Globus pallidus (tissue), 1 donor: ENCODE results near the gene SLC25A6.
"Not testable (repeated sequence)": the region's sequence is repeated elsewhere in the genome, so short reads cannot be mapped to it uniquely, and the experiment has no call there.

Experiments used
- DNase-seq: peaks from one replicate; pipeline ENCODE4 v3.0.0-alpha.2; 2015; ENCODE audit warnings: low spot score

The SLC25A6 gene

DNA sequence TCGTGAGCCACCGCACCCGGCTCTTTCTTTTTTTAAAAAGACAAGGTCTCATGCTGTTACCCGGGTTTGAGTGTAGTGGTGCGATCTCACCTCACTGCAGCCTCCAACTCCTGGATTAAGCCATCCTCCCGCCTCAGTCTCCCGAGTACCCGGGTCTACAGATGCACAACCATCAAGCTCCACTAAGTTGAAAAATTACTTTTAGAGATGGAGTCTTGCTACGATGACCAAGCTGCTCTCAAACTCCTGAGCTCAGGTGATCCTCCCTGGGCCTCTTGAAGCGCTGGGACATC is 2.0 kb downstream of the SLC25A6 start:
- DNase-seq: no peak

DNA sequence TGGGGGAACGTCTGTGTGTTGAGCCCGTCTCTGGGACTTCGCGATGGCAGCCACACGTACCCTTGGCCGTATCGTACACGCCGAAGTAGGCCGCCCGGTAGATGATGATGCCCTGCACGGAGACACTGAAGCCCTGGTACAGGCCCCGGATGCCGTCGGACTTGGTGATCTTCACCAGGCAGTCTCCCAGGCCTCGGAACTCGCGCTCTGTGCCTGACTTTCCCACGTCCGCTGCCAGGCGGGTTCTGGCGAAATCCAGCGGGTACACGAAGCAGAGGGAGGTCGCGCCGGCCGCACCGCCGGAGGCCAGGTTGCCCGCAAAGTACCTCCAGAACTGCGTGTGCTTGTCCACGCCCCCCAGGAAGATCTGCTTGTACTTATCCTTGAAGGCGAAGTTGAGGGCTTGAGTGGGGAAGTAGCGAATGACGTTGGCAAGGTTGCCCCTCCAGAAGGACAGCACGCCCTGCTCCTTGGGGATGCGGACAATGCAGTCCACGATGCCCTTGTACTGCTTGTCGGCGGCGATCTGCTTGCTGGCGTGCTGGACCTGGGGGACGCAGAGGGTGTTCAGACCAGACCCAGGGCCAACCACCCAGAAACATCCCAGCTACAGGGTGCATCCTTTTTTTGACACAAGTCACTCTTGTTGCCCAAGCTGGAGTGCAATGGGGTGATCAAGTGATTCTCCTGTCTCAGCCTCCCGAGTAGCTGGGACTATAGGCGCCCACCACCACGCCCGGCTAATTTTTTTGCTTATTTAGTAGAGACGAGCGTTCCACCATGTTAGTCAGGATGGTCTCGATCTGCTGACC is 2.5 kb downstream of the SLC25A6 start:
- DNase-seq: no peak

DNA sequence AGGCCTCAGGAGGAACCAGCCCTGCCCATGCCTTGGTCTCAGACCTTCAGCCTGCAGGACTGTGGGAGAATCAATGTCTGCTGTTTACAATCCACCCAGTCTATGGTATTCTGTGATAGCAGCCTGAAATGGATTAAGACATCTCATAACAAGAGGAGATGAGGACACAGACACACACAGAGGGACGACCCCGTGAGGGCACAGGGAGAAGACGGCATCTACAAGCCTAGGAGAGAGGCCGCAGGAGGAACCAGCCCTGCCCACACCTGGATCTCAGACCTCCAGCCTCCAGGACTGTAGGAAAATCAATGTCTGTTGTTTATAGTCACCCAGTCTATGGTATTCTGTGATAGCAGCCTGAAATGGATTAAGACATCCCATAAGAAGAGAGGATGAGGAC is 3.3 kb downstream of the SLC25A6 start:
- no peak for DNase-seq

DNA sequence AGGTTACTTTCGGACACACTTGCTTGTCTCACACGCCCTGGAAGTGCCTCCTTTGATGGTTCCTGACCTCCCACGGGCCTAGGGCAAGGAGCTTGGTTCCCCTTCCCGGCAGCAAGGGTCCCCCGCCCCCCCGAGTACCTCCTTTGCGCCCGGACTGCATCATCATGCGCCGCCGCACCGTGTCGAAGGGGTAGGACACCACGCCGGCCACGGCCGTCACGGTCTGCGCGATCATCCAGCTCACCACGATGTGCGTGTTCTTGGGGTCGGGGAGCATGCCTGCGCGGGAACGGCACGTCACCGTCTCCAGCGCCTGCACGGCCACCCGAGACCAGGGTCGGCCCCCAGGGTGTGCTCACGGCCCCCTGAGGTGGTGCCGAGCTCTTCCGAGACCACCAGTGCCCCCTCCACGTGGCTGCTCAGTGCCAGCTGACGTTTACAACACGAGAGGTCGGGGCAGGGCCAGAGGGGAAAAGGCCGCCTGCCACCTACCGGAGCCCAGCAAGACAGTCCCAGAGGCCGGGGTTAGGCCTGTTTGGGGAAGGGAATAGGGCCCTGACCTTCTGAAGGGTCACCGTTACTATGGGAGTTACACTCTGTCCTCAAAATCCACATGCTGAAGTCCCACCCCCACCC is 4.7 kb downstream of the SLC25A6 start:
- no peak for DNase-seq

DNA sequence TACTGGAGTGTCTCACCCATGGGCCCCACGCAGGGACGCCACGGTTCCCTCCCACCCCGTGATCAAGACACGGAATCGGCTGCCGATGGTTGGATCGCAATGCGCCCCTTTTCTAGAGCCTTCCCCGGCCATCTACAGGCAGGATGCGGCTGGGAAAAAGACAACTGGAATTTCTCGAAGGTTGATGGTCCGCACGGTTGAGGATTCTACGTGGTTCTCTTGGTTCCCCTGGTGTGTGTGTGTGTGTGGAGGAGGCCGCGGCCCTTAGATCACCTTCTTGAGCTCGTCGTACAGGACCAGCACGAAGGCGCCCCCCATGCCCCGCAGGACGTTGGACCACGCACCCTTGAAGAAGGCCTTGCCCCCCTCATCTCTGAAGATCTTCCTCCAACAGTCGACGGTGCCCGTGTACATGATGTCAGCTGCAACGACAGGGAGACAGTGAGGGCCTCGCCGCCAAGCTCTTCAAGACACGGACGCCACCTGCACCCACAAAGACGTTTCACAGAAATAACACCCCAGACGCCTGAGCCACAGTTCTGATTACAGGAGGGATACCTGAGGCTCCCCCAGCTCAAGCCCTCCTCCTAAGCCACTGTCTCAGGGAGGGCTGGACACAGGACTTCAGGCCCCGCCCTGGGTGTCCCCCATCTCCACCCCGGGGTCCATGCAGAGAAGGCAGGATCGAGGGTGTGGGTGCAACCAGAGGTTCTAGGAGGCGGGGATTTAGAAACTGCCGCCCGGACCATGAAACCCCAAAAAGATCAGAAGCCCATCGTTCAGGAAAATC is 5.4 kb downstream of the SLC25A6 start:
- no peak for DNase-seq

DNA sequence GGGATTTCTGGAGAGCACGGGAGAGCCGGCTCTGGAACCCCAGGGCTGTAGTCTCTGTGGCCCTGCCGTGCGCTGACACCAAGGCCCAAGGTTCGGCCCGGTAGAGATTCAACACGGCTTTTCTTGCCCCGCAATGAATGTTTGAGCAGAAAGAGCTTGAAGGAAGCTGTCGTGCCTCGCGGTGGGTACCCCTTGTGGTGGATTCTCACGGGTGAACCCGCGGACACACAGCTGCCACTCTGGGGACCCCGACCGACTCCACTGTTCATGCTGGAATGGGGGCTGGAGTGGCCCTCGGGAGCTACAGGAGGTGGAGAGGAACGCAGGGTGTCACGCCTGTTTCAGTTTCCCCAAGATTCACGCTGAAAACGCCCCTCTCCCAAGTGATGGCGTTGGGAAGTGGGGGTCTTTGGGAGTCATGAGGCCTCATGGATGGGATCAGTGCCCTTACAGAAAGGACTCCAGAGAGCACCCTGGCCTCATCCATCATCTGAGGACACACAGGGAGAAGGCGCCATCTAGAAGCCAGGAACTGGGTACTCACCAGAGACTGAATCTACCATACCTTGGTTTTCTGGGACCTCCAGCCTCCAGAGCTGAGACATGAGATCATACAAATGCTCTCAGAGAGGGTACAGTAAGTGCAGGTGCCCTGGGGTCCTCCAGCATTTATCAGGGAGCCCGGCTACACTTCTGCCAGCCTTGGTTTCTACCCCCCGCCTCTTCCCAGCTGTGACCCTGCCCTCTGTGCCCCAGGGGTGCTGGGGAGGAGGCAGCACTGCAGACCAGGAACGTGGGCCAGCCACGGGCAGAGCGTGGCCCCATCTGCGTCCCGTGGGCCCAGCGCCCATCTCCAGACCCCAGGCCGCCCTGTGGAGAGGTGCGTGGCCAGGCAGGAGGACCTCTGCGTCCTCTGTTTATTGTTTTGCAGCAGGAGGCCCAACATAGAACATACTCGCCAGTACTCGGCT is 6.4 kb downstream of the SLC25A6 start:
- no peak for DNase-seq

DNA sequence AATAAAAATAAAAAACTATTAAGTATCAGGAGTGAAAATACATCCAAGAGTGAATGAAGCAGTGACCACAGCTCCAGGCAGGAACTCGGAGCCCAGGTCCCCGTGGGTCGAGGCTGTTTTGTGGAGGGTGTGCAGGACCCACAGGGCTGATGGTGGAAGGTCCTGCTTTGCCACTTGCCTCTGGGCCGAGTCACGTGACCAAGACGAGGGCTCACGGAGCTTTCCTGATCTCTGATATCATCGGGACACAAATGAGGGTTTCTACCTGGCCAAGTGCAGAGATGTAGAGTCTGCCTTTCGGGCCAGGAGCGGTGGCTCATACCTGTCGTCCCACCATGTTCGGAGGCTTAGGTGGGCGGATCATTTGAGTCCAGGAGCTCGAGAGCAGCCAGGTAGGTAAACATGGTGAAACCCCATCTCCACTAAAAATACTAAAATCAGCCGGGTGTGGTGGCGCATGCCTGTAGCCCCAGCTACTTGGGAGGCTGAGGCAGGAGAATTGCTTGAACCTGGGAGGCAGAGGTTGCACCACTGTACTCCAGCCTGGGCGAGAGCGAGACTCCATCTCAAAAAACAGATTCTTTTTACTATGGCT is 7.2 kb downstream of the SLC25A6 start:
- no peak for DNase-seq

DNA sequence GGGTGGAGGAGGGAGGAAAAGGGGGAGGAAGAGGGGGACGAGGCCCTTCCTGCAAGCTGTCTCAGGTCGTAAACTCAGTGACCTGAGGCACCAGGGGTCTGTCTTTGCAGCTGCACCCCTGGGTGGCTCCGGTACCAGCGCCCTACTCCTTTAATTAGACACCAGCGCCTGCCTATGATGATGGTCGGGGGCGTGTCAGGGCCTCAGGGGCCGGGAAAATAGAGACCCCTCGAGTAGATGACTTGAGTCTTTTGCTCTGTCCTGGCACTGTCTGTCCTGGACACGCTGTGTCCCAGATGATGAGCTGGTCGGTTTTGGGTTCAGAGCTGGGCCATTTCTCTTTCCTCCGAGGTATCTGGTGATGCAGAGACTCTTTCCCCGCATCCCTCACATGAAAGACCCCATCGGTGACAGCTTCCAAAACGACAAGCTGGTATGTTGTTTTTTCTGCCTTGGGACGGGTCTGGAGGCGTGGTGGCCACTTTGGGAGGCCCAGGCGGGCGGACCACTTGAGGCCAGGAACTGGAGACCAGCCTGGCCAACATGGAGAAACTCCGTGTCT is 11.2 kb downstream of the SLC25A6 start:
- DNase-seq: no peak

DNA sequence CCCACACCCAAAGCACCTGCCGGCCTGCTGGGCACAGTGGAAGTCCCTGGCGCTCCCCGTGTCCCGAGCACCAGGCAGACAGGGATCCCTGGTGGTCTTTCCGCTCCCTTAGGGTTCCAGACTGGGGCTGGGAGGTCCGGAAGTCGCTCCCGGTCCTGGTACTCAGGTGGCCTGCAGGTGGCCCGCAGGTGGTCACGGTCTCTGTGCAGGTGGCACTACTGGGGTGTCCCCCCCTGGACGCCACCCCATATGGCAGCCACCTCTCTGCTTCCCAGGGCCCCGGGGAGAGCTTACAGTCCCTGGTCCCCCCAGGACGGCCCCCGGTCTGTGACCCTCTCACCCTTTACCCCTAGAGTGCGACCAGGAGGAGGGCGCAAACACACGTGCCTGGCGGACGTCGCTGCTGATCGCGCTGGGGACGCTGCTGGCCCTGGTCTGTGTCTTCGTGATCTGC is 13.6 kb downstream of the SLC25A6 start:
- no peak for DNase-seq

DNA sequence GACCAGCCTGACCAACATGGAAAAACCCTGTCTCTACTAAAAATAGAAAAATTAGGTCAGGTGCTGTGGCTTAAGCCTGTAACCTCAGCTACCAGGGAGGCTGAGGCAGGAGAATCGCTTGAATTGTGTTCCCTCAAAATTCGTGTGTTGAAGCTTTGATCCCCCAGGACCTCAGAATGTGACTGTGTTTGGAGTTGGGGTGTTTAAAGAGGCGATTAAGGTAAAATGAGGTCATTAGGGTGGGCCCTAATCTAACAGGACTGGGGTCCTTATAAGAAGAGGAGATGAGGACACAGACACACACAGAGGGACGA is 23.6 kb downstream of the SLC25A6 start:
- DNase-seq: no peak

DNA sequence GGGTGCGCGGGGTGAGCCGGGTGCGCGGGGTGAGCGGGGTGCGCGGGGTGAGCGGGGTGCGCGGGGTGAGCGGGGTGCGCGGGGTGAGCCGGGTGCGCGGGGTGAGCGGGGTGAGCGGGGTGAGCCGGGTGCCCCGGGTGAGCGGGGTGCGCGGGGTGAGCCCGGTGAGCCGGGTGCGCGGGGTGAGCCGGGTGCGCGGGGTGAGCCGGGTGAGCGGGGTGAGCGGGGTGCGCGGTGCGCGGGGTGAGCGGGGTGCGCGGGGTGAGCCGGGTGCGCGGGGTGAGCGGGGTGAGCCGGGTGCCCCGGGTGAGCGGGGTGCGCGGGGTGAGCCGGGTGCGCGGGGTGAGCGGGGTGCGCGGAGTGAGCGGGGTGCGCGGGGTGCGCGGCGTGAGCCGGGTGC is 25.6 kb downstream of the SLC25A6 start:
- DNase-seq: not testable (repeated sequence)

DNA sequence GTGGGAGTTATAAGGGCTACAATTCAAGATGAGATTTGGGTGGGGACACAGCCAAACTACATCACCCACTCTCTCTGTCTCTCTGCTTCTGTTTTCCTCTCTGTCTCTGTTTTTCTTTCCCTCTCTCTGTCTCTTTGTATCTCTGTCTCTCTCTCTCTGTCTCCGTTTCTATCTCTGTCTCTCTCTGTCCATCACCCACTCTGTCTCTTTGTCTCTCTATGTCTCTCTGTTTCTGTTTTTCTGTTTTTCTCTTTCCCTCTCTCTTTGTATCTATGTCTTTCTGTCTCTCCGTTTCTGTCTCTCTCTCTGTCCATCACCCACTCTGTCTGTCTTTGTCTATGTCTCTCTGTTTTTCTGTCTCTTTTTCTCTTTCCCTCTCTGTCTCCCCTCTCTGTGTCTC is 30.0 kb downstream of the SLC25A6 start:
- DNase-seq: no peak

DNA sequence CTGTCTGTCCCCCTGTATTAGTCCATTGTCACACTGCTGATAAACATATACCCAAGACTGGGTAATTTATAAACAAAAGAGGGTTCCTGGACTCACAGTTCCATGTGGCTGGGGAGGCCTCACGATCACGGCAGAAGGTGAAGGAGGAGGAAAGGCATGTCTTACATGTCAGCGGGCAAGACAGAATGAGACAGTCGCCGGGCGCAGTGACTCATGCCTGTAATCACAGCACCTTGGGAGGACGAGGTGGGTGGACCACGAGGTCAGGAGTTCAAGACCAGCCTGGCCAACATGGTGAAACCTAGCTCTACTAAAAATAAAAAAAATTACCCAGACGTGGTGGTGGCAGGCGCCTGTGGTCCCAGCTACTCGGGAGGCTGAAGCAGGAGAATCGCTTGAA is 30.6 kb downstream of the SLC25A6 start:
- no peak for DNase-seq

DNA sequence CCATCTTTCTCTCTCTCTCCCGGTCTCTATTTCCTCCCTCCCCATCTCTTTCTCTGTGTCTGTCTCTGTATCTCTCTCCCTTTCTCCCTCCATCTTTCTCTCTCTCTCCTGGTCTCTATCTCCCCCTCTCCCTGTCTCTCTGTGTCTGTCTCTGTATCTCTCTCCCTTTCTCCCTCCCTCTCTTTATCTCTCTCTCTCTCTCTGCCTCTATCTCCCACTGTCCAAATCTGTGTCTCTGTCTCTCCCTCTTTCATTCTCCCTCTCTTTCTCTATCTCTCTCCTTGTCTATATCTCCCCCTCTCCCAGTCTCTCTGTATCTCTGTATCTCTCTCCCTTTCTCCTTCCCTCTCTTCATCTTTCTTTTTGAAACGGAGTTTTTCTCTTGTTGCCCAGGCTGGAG is 31.7 kb downstream of the SLC25A6 start:
- DNase-seq: no peak

DNA sequence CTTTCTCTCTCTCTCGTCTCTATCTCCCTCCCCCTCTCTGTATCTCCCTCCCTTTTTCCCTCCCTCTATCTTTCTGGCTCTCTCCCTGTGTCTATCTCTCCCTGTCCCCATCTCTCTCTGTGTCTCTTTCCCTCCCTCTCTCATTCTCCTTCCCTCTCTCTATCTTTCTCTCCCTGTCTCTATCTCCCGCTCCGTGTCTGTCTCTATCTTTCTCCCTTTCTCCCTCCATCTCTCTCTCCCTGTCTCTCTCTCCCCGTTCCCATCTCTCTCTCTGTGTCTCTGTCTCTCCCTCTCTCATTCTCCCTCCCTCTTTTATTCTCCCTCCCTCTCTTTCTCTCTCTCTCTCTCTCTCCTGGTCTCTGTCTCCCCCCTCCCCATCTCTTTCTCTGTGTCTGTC is 32.4 kb downstream of the SLC25A6 start:
- no peak for DNase-seq

DNA sequence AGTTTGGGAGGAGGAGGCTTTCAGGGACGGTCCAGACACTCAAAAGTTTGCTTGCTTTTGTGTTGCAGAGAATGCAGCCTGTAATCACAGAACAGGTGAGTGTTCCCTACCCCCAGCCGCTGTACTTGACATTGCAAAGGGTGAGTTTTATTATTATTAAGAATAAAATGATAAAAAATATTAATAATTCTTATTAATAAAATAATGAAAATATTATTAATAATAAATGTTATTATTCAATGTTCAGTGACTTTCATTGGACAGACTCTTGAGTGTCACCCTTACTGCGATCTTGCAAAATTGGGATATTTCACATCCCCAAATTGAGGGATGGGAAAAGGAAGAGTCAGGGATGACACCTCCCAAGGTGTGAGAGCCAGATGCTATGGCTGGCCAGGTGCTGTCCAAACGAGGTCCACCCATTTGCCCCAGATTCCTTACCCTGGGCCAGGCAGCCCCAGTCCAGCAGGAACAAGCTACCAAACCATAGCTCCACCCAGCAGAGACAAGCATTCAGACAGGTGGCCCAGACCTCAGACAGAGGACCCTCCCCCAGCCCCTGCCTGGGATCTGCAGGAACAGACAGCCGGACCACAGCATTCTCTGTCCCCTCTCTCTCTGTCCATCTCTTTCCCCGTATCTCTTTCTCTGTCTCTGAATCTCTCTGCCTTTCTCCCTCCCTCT is 33.0 kb downstream of the SLC25A6 start:
- no peak for DNase-seq

DNA sequence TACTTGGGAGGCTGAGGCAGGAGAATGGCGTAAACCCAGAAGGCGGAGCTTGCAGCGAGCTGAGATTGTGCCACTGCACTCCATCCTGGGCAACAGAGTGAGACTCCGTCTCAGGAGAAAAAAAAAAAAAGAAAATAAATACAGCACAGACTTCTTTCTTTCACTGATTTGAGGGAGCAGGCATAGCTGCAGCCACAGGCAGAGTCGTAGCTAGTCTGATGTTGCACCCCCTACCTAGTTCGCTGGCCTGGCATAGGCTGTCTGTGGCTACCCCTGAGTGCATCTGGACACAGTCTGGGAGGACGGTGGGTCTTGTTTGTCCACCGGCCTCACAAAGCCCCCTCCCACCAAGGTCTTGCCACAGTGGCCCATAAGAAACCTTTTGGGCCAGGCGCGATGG is 33.9 kb downstream of the SLC25A6 start:
- DNase-seq: no peak

DNA sequence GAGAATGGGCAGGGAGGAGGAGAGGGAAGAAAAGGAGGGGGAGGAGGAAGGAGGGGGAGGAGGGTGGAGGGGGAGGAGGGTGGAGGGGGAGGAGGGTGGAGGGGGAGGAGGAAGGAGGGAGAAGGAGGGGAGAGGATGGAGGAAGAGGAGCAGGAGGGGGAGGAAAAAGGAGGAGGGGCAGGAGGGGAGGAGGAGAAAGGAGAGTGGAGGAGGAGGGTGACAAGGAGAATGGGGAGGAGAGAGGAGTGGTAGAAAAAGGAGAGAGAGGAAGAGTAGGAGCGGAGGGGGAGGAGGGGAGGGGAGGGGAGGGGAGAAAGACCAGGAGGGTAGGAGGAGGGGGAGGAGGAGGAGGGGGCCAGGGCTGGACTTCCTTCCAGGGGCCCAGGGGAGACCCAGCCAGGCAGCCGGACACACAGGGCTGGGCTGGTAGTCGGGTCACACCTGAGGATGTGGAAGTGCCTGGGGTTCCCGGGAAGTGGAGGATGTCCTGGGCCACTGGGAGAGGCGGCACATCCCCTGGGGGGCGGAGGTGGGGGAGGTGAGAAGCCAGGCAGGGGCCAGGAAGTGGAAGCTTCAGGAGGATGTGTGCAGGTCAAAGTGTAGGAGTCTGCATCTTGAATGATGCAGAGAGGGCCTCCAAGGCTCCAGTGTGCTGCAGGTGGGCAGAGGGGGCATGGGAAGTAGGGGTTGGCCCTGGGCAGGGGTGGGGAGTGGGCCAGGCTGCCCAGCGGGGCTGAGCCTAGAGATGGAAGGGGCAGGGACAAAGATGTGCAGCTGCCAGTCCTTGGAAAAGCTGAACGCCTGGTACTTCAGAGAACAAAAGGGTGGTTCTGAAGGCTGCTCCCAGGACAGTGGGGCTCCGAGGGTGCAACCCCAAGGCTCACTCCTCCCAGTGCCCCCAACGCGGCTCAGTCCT is 36.5 kb downstream of the SLC25A6 start:
- no peak for DNase-seq
